Tibial nerve (tissue), 4 donors: ENCODE data around the gene RNU2-63P. TPM values are rescaled to one million over a fixed set of nuclear protein-coding genes. Genes with fewer than 3 reads are reported as not detected.
"Not testable (repeated sequence)": the region's sequence is repeated elsewhere in the genome, so short reads cannot be mapped to it uniquely, and the experiment has no call there.

ENCODE experiments used
- DNase-seq, 2 donors: peaks; one replicate each; pipeline ENCODE4 v3.0.0-alpha.2; 2019; ENCODE audit warnings: low spot score in 2 of 2
- H3K27ac ChIP-seq, 4 donors: fragments of 200-600 bp; sonication (generic) in 3 of 4; one replicate each; pipeline ENCODE4 v1.5.1; 2017 to 2019; ENCODE audit warnings: mild to moderate bottlenecking in 1 of 4
- H3K27me3 ChIP-seq, 2 donors: fragments of 200-600 bp; sonication (generic) in 1 of 2; one replicate each; pipeline versions ENCODE4 v1.5.1 to v1.6.0; 2017 to 2019
- H3K36me3 ChIP-seq, 3 donors: fragments of 200-600 bp; sonication (generic); one replicate each; pipeline ENCODE4 v1.5.1; 2018 to 2019
- H3K4me1 ChIP-seq, 4 donors: fragments of 200-600 bp; sonication (generic) in 3 of 4; one replicate each; pipeline ENCODE4 v1.5.1; 2017 to 2019
- H3K4me3 ChIP-seq, 4 donors: fragments of 200-600 bp; sonication (generic) in 3 of 4; one replicate each; pipeline ENCODE4 v1.5.1; 2017 to 2019; ENCODE audit warnings: mild to moderate bottlenecking in 1 of 4, moderate library complexity in 1 of 4
- H3K9me3 ChIP-seq, 4 donors: fragments of 200-600 bp; sonication (generic) in 3 of 4; one replicate each; pipeline ENCODE4 v1.5.1; 2017 to 2019
- CTCF ChIP-seq, 5 experiments: fragments of 200-600 bp in 3 of 5; fragments of 450-650 bp in 2 of 5; sonication (generic) in 3 of 5; IDR thresholded peaks; one replicate each; pipeline ENCODE4 v1.5.1; 2016 to 2019; ENCODE audit warnings: antibody characterized with exemption in 5 of 5, mild to moderate bottlenecking in 3 of 5, moderate library complexity in 2 of 5
- EP300 ChIP-seq, 2 donors: sonication (generic); formaldehyde crosslinking; IDR thresholded peaks; one replicate each; pipeline ENCODE4 v1.6.1; 2017; ENCODE audit warnings: antibody characterized with exemption in 2 of 2, mild to moderate bottlenecking in 1 of 2
- POLR2A ChIP-seq, 2 donors: fragments of 450-650 bp; IDR thresholded peaks; one replicate each; pipeline ENCODE4 v1.6.1; 2017; ENCODE audit warnings: antibody characterized with exemption in 2 of 2, mild to moderate bottlenecking in 2 of 2, moderate library complexity in 2 of 2
- WGBS, 2 donors: methylation state at CpG; one replicate each; pipeline ENCODE4 v1.1.5; 2018; 5-methylcytosine and 5-hydroxymethylcytosine counted together
- small RNA-seq: library from RNA; depleted of rRNA; stranded (forward); fragments of <200 nt; gene quantifications from one replicate; pipeline ENCODE3, GENCODE V24; 2016
- total RNA-seq, 4 donors: library from RNA; depleted of rRNA; stranded (reverse); fragments of >200 nt; gene quantifications; one replicate each; pipeline ENCODE4 v1.1.0, GENCODE V29; 2016

Gene RNU2-63P
- total RNA-seq, 4 donors from 2014 or later, result not detected

GRCh38 chr2:87996570-87996969, 19.8 kb downstream of the RNU2-63P start:
- 84 to 87% methylated on average over 6 of the region's 6 CpGs for WGBS, 2 donors
- Histone ChIP-seq H3K27me3 (no peaks in the 10 kb centered on the region), H3K9me3 (no peaks in the 10 kb centered on the region), H3K4me1 (peaks cover 0 to under 1% (median 0%) of the 10 kb centered on the region in 4 donors), H3K27ac (no peak overlapping the region), H3K4me3 (no peak overlapping the region), H3K36me3 (no peaks in the 10 kb centered on the region)
- no peak for DNase-seq
- TF ChIP-seq EP300 (IDR thresholded peaks at IDR 0.05) (no peak), POLR2A (IDR thresholded peaks at IDR 0.05) (no peak), CTCF (IDR thresholded peaks at IDR 0.05) (no peak)

DNA sequence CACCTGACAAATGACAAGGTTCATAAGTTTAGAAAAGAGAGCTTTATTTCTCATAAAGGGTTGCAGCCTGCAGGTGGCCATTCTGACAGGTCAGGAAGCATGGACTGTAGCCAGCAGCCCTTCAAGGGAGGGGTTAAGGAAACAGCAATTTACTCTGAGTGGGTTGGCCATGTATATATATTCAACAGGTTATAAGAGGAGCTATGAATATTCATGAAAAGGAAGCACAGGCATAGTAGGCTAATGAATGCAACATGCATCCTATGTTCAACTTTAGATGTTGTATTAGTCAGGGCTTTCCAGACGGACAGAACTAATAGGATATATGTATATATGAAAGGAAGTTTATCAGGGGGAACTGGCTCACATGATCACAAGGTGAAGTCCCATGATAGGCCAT, 20.6 kb downstream of the RNU2-63P start:
- no peak for DNase-seq
- Histone ChIP-seq H3K4me1 (no peaks in the 10 kb centered on the region), H3K4me3 (no peak overlapping the region), H3K27me3 (no peaks in the 10 kb centered on the region), H3K27ac (no peak overlapping the region), H3K9me3 (no peaks in the 10 kb centered on the region), H3K36me3 (no peaks in the 10 kb centered on the region)
- no peak for TF ChIP-seq EP300 (IDR thresholded peaks at IDR 0.05)
- TF ChIP-seq CTCF (IDR thresholded peaks at IDR 0.05), result no peak
- TF ChIP-seq POLR2A (IDR thresholded peaks at IDR 0.05), result no peak
- 54 to 67% methylated on average over 1 of the region's 1 CpG for WGBS, 2 donors

- DNase-seq, H3K4me3 ChIP-seq, H3K36me3 ChIP-seq, H3K4me1 ChIP-seq, H3K27me3 ChIP-seq, H3K9me3 ChIP-seq, H3K27ac ChIP-seq: not testable (repeated sequence)
- WGBS, 2 donors, result 60 to 61% methylated on average over 7 of the region's 7 CpGs
These were observed 22.0 kb downstream of the RNU2-63P start for GRCh38 chr2:87994304-87994850.

GRCh38 chr2:87992569-87992968, 23.8 kb downstream of the RNU2-63P start:
- H3K9me3 ChIP-seq, H3K27me3 ChIP-seq, H3K4me3 ChIP-seq, H3K27ac ChIP-seq, DNase-seq, H3K36me3 ChIP-seq, H3K4me1 ChIP-seq: not testable (repeated sequence)
- 47 to 63% methylated on average over 1 to 2 of the region's 3 CpGs for WGBS, 2 donors

GRCh38 chr2:87987473-87987872, 28.9 kb downstream of the RNU2-63P start:
- H3K27ac ChIP-seq, H3K4me1 ChIP-seq, DNase-seq, H3K36me3 ChIP-seq, H3K4me3 ChIP-seq, H3K9me3 ChIP-seq, H3K27me3 ChIP-seq: not testable (repeated sequence)
- WGBS, 2 donors, result no CpG with 5 or more reads among the region's 1 CpG

DNA sequence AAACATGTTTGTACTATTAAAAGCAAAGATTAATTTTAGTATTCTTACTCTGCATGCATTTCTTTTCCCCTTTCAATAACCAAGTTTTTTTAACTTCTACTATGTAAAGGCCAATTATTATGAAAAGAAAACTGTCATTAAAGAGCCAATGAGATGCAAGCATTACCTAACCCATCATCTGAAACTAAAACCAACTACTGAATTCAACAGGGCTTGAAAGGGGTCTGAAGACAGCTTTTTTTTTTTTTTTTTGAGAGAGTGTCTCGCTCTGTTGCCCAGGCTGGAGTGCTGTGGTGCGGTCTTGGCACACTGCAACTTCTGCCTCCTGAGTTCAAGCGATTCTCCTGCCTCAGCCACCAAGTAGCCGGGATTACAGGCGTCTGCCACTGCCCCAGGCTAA, 30.4 kb downstream of the RNU2-63P start:
- not testable (repeated sequence) for H3K9me3 ChIP-seq, H3K27me3 ChIP-seq, DNase-seq, H3K27ac ChIP-seq, H3K4me3 ChIP-seq, H3K4me1 ChIP-seq, H3K36me3 ChIP-seq
- WGBS, 2 donors, result 66 to 100% methylated on average over 3 to 5 of the region's 5 CpGs

- H3K4me3 ChIP-seq, H3K27me3 ChIP-seq, H3K4me1 ChIP-seq, DNase-seq, H3K36me3 ChIP-seq, H3K9me3 ChIP-seq, H3K27ac ChIP-seq: not testable (repeated sequence)
- WGBS, 2 donors, result no CpG with 5 or more reads among the region's 3 CpGs
These were observed 35.2 kb downstream of the RNU2-63P start for GRCh38 chr2:87981182-87981581.

GRCh38 chr2:87972385-87972784, 44.0 kb downstream of the RNU2-63P start:
- not testable (repeated sequence) for DNase-seq, H3K4me3 ChIP-seq, H3K27ac ChIP-seq, H3K9me3 ChIP-seq, H3K4me1 ChIP-seq, H3K36me3 ChIP-seq, H3K27me3 ChIP-seq
- no CpG with 5 or more reads among the region's 17 CpGs for WGBS, 2 donors

Small RNA genes lying within 50 kb of the gene (small RNA-seq; reads per million reads assigned to genes)
- not detected for gene RNU2-63P

Other genes with a start within 250 kb of the RNU2-63P start
- 1 to 10 TPM; 1.0 to 9.0 (median 3.8) TPM for gene RGPD2, start 190.8 kb downstream of the RNU2-63P start, total RNA-seq
- gene KRCC1, start 39.2 kb upstream of the RNU2-63P start, total RNA-seq, result 10 to 100 TPM; 29.4 to 39.3 (median 32.2) TPM
- 1 to 10 TPM in 1 of 4 donors, under 1 TPM in 1, not detected in 2; 0.21 to 3.3 TPM for gene SMYD1, start 51.3 kb upstream of the RNU2-63P start, total RNA-seq
- gene FABP1, start 111.5 kb upstream of the RNU2-63P start, total RNA-seq, result not detected
- 10 to 100 TPM; 11.4 to 36.3 (median 33.9) TPM for gene THNSL2, start 153.8 kb upstream of the RNU2-63P start, total RNA-seq